Kidney epithelial cell (primary cell): ENCODE results near the gene UCHL5. TPM values are rescaled to one million over a fixed set of nuclear protein-coding genes. Genes with fewer than 3 reads are reported as not detected.
"Not testable (repeated sequence)": the region's sequence is repeated elsewhere in the genome, so short reads cannot be mapped to it uniquely, and the experiment has no call there.

Source experiments
- DNase-seq: peaks from one replicate; pipeline ENCODE4 v3.0.0-alpha.2; 2010; ENCODE audit warnings: low read depth
- H3K27me3 ChIP-seq: 2 replicates; pipeline ENCODE4 v1.6.0; 2011; ENCODE audit warnings: low read length; ENCODE audit not compliant: control insufficient read depth, insufficient read depth
- H3K36me3 ChIP-seq: 2 replicates; pipeline ENCODE4 v1.5.1; 2011; ENCODE audit warnings: low read length; ENCODE audit not compliant: control insufficient read depth, insufficient read depth
- H3K4me3 ChIP-seq: 2 replicates; pipeline ENCODE4 v1.5.1; 2011; ENCODE audit warnings: low read depth, mild to moderate bottlenecking, control low read depth, low read length
- CTCF ChIP-seq: IDR thresholded peaks from 2 replicates; pipeline ENCODE4 v1.5.1; 2011; ENCODE audit warnings: mild to moderate bottlenecking, moderate library complexity, low read length, control low read depth, inconsistent platforms; ENCODE audit not compliant: insufficient read depth, poor library complexity, severe bottlenecking
- total RNA-seq: library from RNA; depleted of rRNA; stranded (reverse); fragments of >200 nt; gene quantifications from 2 replicates; pipeline ENCODE4 v1.2.3, GENCODE V29; 2015

Gene UCHL5
- total RNA-seq, 1 donor from 2014 or later: 32.2 TPM

DNA sequence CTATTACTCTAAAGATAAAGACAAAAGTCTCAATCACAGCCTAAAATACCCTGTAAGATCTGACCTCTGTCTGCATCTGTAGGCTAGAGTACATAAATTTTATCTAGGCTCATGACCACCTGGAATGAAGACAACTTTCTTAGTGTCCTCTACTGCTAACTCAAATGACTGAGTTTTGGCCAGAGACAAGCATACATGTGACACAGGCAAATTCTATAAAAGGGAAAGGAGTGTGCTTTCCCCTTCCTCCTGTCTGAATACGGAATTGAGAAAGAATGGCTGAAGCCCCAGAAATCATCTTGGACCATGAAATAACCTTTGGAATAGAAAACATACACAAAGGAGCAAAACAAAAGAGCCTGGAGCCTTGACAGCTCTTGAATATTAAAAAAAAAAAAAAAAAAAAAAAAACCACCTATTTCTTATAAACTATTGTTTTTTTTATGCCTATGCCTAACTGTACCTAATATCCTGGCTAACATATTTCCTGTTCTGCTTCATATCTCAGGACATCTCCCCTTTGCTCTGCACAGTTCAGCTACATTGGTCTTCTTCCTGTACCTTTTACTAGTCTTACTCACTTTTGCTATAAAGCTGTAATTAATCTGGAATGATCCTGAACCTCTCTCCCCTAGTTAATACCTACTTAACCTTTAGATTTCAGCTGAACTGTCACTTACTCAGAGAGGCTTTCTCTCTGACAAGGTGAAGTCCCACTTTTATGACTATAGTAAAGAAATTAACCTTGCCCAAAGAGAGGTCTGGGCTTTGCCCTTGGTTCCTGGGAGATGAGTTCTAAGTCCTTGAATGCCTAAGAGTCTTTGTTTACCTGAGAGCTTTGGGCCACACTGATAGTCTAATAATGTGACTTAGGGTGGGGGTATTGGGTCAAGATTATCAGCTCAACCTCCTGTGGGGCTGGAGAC is 16.1 kb downstream of the UCHL5 start:
- Histone ChIP-seq H3K4me3 (no peak overlapping the region), H3K36me3 (no peaks in the 10 kb centered on the region), H3K27me3 (no peaks in the 10 kb centered on the region)
- no peak for TF ChIP-seq CTCF
- DNase-seq: no peak

DNA sequence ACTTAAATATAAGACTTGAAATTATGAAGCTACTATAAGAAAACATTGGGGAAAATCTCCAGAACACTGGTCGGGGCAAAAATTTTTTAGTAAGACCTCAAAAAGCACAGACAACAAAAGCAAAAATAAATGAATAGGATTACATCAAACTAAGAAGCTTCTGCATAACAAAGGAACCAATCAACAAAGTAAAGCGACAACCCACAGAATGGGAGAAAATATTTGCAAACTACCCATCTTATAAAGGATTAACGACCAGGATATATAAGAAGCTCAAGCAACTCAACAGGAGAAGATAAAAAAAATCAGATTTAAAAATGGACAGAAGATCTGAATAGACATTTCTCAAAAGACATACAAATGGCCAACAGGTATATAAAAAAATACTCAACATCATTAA is 19.1 kb downstream of the UCHL5 start:
- TF ChIP-seq CTCF: no peak
- no peaks in the 10 kb centered on the region for H3K27me3 ChIP-seq
- no peaks in the 10 kb centered on the region for H3K36me3 ChIP-seq
- H3K4me3 ChIP-seq: no peak overlapping the region
- no peak for DNase-seq

DNA sequence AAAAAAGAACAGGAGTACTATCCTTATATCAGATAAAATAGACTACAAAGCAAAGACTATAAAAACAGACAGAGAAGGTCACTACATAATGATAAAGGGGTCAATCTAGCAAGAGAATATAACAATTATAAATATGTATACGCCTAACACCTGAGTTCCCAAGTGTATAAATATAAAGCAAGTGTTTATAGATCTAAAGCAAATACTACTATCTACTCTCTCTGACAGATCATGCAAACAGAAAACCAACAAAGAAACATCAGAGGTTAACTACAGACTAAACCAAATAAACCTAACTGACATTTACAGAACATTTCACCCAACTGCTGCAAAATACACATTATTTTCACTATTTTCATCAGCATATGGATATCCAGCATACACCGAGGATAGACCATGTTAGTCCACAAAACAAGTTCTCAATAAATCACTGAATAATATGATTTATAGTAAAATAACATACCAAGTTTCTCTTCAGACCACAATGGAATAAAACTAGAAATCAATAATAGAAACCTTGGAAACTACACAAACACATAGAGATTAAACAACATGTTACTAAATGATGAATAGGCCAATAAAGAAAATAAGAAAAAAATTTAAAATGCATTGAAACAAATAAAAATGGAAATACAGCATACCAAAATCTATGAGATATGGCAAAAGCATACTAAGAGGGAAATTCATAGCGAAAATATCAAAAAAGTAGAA is 22.7 kb downstream of the UCHL5 start:
- no peak for DNase-seq
- no peak for TF ChIP-seq CTCF
- Histone ChIP-seq H3K4me3 (no peak overlapping the region), H3K27me3 (no peaks in the 10 kb centered on the region), H3K36me3 (no peaks in the 10 kb centered on the region)

- no peak for DNase-seq
- TF ChIP-seq CTCF: no peak
Measured at GRCh38 chr1:193033610-193034009, 25.6 kb downstream of the UCHL5 start.

GRCh38 chr1:193032643-193033427 is 26.3 kb downstream of the UCHL5 start:
- H3K4me3 ChIP-seq, H3K36me3 ChIP-seq, DNase-seq, H3K27me3 ChIP-seq: not testable (repeated sequence)

More at GRCh38 chr1:193033610-193034009, 25.6 kb downstream of the UCHL5 start:
- Histone ChIP-seq H3K4me3 (no peak overlapping the region), H3K36me3 (no peaks in the 10 kb centered on the region), H3K27me3 (no peaks in the 10 kb centered on the region)

- no peak overlapping the region for H3K4me3 ChIP-seq
- no peaks in the 10 kb centered on the region for H3K36me3 ChIP-seq
- TF ChIP-seq CTCF: peak; percentile 2
- DNase-seq: no peak
- no peaks in the 10 kb centered on the region for H3K27me3 ChIP-seq
Measured at GRCh38 chr1:193031431-193031830, 27.7 kb downstream of the UCHL5 start.
